ENCODE data around the gene SLC25A25.
"Not testable (repeated sequence)": the region's sequence is repeated elsewhere in the genome, so short reads cannot be mapped to it uniquely, and the experiment has no call there.

The SLC25A25 gene

GRCh38 chr9:128051932-128052709 lies 15.9 kb upstream of the SLC25A25 start:
- no peak for DNase-seq

GRCh38 chr9:128053560-128053959 lies 14.5 kb upstream of the SLC25A25 start:
- peak; percentile 95 to 98 for DNase-seq

GRCh38 chr9:128054087-128054486 lies 13.9 kb upstream of the SLC25A25 start:
- DNase-seq, result peak; percentile 48 to 65

- peak; percentile 47 to 69 for DNase-seq
Measured at GRCh38 chr9:128055344-128056040, 12.5 kb upstream of the SLC25A25 start.

GRCh38 chr9:128056086-128056485 lies 11.9 kb upstream of the SLC25A25 start:
- DNase-seq, result no peak

GRCh38 chr9:128056887-128057723 lies 10.9 kb upstream of the SLC25A25 start:
- DNase-seq, result no peak

GRCh38 chr9:128057724-128058409 lies 10.2 kb upstream of the SLC25A25 start:
- DNase-seq, result no peak

- no peak for DNase-seq
Measured at GRCh38 chr9:128059365-128059983, 8.6 kb upstream of the SLC25A25 start.

GRCh38 chr9:128061275-128061960 lies 6.6 kb upstream of the SLC25A25 start:
- no peak for DNase-seq

- DNase-seq, result no peak
Measured at GRCh38 chr9:128062279-128062678, 5.8 kb upstream of the SLC25A25 start.

GRCh38 chr9:128062846-128063831 lies 4.9 kb upstream of the SLC25A25 start:
- DNase-seq, result no peak

GRCh38 chr9:128065907-128066712 lies 1.9 kb upstream of the SLC25A25 start:
- no peak for DNase-seq

- DNase-seq, result peak; percentile 99 to 100
Measured at GRCh38 chr9:128066713-128067644, 1.1 kb upstream of the SLC25A25 start, which contains the start of gene NAIF1. TSS of gene NAIF1 (minus strand) at chr9:128067320. CDS start at chr9:128067101, 219 bp downstream.

- peak; percentile 71 to 86 for DNase-seq
Measured at GRCh38 chr9:128068386-128069205, 564 bp downstream of the SLC25A25 start.

GRCh38 chr9:128070874-128071273 lies 2.8 kb downstream of the SLC25A25 start:
- no peak for DNase-seq

GRCh38 chr9:128071475-128071874 lies 3.4 kb downstream of the SLC25A25 start:
- not testable (repeated sequence) for DNase-seq
